ENCODE data around the gene POLR2J2.
"Not testable (repeated sequence)": the region's sequence is repeated elsewhere in the genome, so short reads cannot be mapped to it uniquely, and the experiment has no call there.

Gene POLR2J2

DNA sequence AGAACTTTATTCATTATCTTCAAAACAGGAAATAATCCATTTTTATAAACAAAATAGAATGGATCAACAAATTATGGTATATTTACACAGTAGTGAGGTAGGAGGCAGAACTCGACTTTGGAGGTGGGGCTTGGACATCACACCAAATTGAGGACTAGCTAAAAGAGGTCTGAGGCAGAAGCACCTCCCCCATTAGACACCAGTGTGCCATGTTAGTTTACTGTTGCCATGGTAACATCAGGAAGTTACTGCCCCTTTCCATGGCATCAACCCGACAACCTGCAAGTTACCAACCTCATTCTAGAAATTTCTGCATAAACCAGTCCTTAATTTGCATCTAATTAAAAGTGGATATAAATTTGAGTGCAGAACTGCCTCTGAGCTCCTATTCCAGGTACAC, 24.5 kb upstream of the POLR2J2 start:
- H3K27ac ChIP-seq (replicated peaks; ENCODE audit: low read length); H2BK120ac ChIP-seq (ENCODE audit: low read depth, low read length); H2BK5ac ChIP-seq (ENCODE audit: low read length); H3K18ac ChIP-seq (ENCODE audit: low read length); H2AK5ac ChIP-seq (ENCODE audit: low read depth, low read length); DNase-seq (ENCODE audit: low spot score); H3K14ac ChIP-seq (ENCODE audit: low read length); H3K23ac ChIP-seq (ENCODE audit: low read depth, low read length, poor library complexity); H2BK12ac ChIP-seq (ENCODE audit: low read length); H3K79me1 ChIP-seq (ENCODE audit: low read depth, low read length); H2AFZ ChIP-seq (ENCODE audit: low read length); H4K8ac ChIP-seq (ENCODE audit: low read depth, low read length); H2BK15ac ChIP-seq (ENCODE audit: low read length); H3K4me3 ChIP-seq (ENCODE audit: low read length in 2 of 2); H3K4me2 ChIP-seq (ENCODE audit: insufficient read depth, low read length, poor library complexity, severe bottlenecking); H4K91ac ChIP-seq (ENCODE audit: low read depth, low read length, poor library complexity); H3K36me3 ChIP-seq (replicated peaks in 1 of 2; ENCODE audit: control insufficient read depth in 2 of 2, insufficient read depth in 2 of 2, low read length in 2 of 2); H3K4ac ChIP-seq (ENCODE audit: low read length); H3K4me1 ChIP-seq (ENCODE audit: control insufficient read depth in 2 of 2, insufficient read depth in 1 of 2, low read depth in 1 of 2, low read length in 2 of 2); H3K9me3 ChIP-seq (replicated peaks in 1 of 2; ENCODE audit: control insufficient read depth in 2 of 2, insufficient read depth in 1 of 2, low read depth in 1 of 2, low read length in 2 of 2); H3K9ac ChIP-seq (ENCODE audit: low read depth, low read length, poor library complexity); H3K27me3 ChIP-seq (ENCODE audit: control insufficient read depth in 3 of 3, insufficient read depth in 3 of 3, low read depth in 1 of 3, low read length in 3 of 3): not testable (repeated sequence)
- WGBS, 2 donors (ENCODE audit: extremely low coverage in 2 of 2, insufficient read length in 2 of 2, insufficient replicate concordance in 1 of 2) = no CpG with 5 or more reads among the region's 2 CpGs

- DNase-seq (ENCODE audit: low spot score); H3K23ac ChIP-seq (ENCODE audit: low read depth, low read length, poor library complexity); H2BK120ac ChIP-seq (ENCODE audit: low read depth, low read length); H3K27ac ChIP-seq (replicated peaks; ENCODE audit: low read length); H3K79me1 ChIP-seq (ENCODE audit: low read depth, low read length); H4K91ac ChIP-seq (ENCODE audit: low read depth, low read length, poor library complexity); H3K36me3 ChIP-seq (replicated peaks in 1 of 2; ENCODE audit: control insufficient read depth in 2 of 2, insufficient read depth in 2 of 2, low read length in 2 of 2); H3K4me1 ChIP-seq (ENCODE audit: control insufficient read depth in 2 of 2, insufficient read depth in 1 of 2, low read depth in 1 of 2, low read length in 2 of 2); H4K8ac ChIP-seq (ENCODE audit: low read depth, low read length); H2AK5ac ChIP-seq (ENCODE audit: low read depth, low read length); H3K4me3 ChIP-seq (ENCODE audit: low read length in 2 of 2); H3K18ac ChIP-seq (ENCODE audit: low read length); H3K9ac ChIP-seq (ENCODE audit: low read depth, low read length, poor library complexity); H3K9me3 ChIP-seq (replicated peaks in 1 of 2; ENCODE audit: control insufficient read depth in 2 of 2, insufficient read depth in 1 of 2, low read depth in 1 of 2, low read length in 2 of 2); H3K4ac ChIP-seq (ENCODE audit: low read length); H2BK15ac ChIP-seq (ENCODE audit: low read length); H2BK12ac ChIP-seq (ENCODE audit: low read length); H3K4me2 ChIP-seq (ENCODE audit: insufficient read depth, low read length, poor library complexity, severe bottlenecking); H3K27me3 ChIP-seq (ENCODE audit: control insufficient read depth in 3 of 3, insufficient read depth in 3 of 3, low read depth in 1 of 3, low read length in 3 of 3); H2AFZ ChIP-seq (ENCODE audit: low read length); H3K14ac ChIP-seq (ENCODE audit: low read length); H2BK5ac ChIP-seq (ENCODE audit: low read length): not testable (repeated sequence)
- no CpG with 5 or more reads among the region's 3 CpGs for WGBS, 2 donors (ENCODE audit: extremely low coverage in 2 of 2, insufficient read length in 2 of 2, insufficient replicate concordance in 1 of 2)
Observed at GRCh38 chr7:102695033-102695552, 23.6 kb upstream of the POLR2J2 start.

DNA sequence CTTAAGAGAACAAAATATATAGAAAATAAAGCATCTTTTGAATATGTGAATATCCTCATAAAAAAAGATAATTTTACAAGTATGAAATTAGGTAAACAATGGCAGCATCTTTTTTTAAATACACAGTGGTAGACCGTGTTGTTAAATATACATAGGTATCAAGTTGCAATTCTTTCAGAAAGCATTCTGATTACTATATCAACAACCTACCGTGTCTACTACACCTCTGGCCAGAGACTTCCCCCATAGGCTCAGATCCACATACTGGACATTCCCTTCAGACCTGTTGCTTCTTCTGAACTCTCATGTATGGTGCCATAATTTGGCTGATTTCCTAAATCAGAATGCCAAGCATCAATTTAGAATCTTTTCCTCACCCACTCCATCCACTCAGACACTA, 22.5 kb upstream of the POLR2J2 start:
- not testable (repeated sequence) for H3K18ac ChIP-seq (ENCODE audit: low read length); H4K8ac ChIP-seq (ENCODE audit: low read depth, low read length); H3K4me1 ChIP-seq (ENCODE audit: control insufficient read depth in 2 of 2, insufficient read depth in 1 of 2, low read depth in 1 of 2, low read length in 2 of 2); H3K27ac ChIP-seq (replicated peaks; ENCODE audit: low read length); H2AK5ac ChIP-seq (ENCODE audit: low read depth, low read length); H3K36me3 ChIP-seq (replicated peaks in 1 of 2; ENCODE audit: control insufficient read depth in 2 of 2, insufficient read depth in 2 of 2, low read length in 2 of 2); H3K27me3 ChIP-seq (ENCODE audit: control insufficient read depth in 3 of 3, insufficient read depth in 3 of 3, low read depth in 1 of 3, low read length in 3 of 3); H2BK120ac ChIP-seq (ENCODE audit: low read depth, low read length); H3K14ac ChIP-seq (ENCODE audit: low read length); H2AFZ ChIP-seq (ENCODE audit: low read length); H3K4me3 ChIP-seq (ENCODE audit: low read length in 2 of 2); H3K4ac ChIP-seq (ENCODE audit: low read length); H2BK5ac ChIP-seq (ENCODE audit: low read length); H4K91ac ChIP-seq (ENCODE audit: low read depth, low read length, poor library complexity); H3K9ac ChIP-seq (ENCODE audit: low read depth, low read length, poor library complexity); H3K23ac ChIP-seq (ENCODE audit: low read depth, low read length, poor library complexity); H2BK12ac ChIP-seq (ENCODE audit: low read length); H3K79me1 ChIP-seq (ENCODE audit: low read depth, low read length); DNase-seq (ENCODE audit: low spot score); H2BK15ac ChIP-seq (ENCODE audit: low read length); H3K4me2 ChIP-seq (ENCODE audit: insufficient read depth, low read length, poor library complexity, severe bottlenecking); H3K9me3 ChIP-seq (replicated peaks in 1 of 2; ENCODE audit: control insufficient read depth in 2 of 2, insufficient read depth in 1 of 2, low read depth in 1 of 2, low read length in 2 of 2)
- no CpG with 5 or more reads among the region's 2 CpGs for WGBS, 2 donors (ENCODE audit: extremely low coverage in 2 of 2, insufficient read length in 2 of 2, insufficient replicate concordance in 1 of 2)

DNA sequence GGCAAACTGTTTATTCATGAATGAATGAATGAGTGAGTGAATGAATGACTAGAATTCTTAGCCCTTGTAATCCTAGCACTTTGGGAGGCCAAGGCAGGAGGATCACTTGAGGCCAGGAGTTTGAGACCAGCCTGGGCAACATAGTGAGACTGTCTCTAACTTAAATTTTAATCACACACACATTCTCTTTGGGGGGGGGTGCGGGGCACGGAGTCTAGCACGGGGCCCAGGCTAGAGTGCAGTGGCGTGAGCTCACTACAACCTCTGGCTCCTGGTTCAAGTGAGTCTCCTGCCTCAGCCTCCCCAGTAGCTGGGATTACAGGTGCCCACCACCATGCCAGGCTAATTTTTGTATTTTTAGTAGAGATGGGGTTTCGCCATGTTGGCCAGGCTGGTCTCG, 19.1 kb upstream of the POLR2J2 start:
- not testable (repeated sequence) for H2AK5ac ChIP-seq (ENCODE audit: low read depth, low read length); H3K4me1 ChIP-seq (ENCODE audit: control insufficient read depth in 2 of 2, insufficient read depth in 1 of 2, low read depth in 1 of 2, low read length in 2 of 2); H3K23ac ChIP-seq (ENCODE audit: low read depth, low read length, poor library complexity); H3K4me3 ChIP-seq (ENCODE audit: low read length in 2 of 2); H3K4ac ChIP-seq (ENCODE audit: low read length); H3K14ac ChIP-seq (ENCODE audit: low read length); H3K9ac ChIP-seq (ENCODE audit: low read depth, low read length, poor library complexity); H4K91ac ChIP-seq (ENCODE audit: low read depth, low read length, poor library complexity); H2BK120ac ChIP-seq (ENCODE audit: low read depth, low read length); DNase-seq (ENCODE audit: low spot score); H3K79me1 ChIP-seq (ENCODE audit: low read depth, low read length); H2BK12ac ChIP-seq (ENCODE audit: low read length); H3K36me3 ChIP-seq (replicated peaks in 1 of 2; ENCODE audit: control insufficient read depth in 2 of 2, insufficient read depth in 2 of 2, low read length in 2 of 2); H2BK5ac ChIP-seq (ENCODE audit: low read length); H3K27ac ChIP-seq (replicated peaks; ENCODE audit: low read length); H3K9me3 ChIP-seq (replicated peaks in 1 of 2; ENCODE audit: control insufficient read depth in 2 of 2, insufficient read depth in 1 of 2, low read depth in 1 of 2, low read length in 2 of 2); H3K4me2 ChIP-seq (ENCODE audit: insufficient read depth, low read length, poor library complexity, severe bottlenecking); H2AFZ ChIP-seq (ENCODE audit: low read length); H4K8ac ChIP-seq (ENCODE audit: low read depth, low read length); H3K27me3 ChIP-seq (ENCODE audit: control insufficient read depth in 3 of 3, insufficient read depth in 3 of 3, low read depth in 1 of 3, low read length in 3 of 3); H2BK15ac ChIP-seq (ENCODE audit: low read length); H3K18ac ChIP-seq (ENCODE audit: low read length)
- WGBS, 2 donors (ENCODE audit: extremely low coverage in 2 of 2, insufficient read length in 2 of 2, insufficient replicate concordance in 1 of 2) = no CpG with 5 or more reads among the region's 6 CpGs

Data from neuronal stem cell (in vitro differentiated cells).